Peyer's patch (tissue), 4 donors: ENCODE data around the gene FAM78A.

ENCODE experiments used
- POLR2A ChIP-seq, 2 donors: fragments of 450-650 bp; IDR thresholded peaks; one replicate each; pipeline ENCODE4 v1.5.1; 2017; ENCODE audit warnings: antibody characterized with exemption in 2 of 2, mild to moderate bottlenecking in 2 of 2, moderate library complexity in 2 of 2
- TF ChIP-seq, protein P1 (sequence below), 6 experiments: fragments of 450-650 bp in 4 of 6; fragments of 200-600 bp in 2 of 6; sonication (generic) in 1 of 6; IDR thresholded peaks; one replicate each; pipeline ENCODE4 v1.5.1; 2017 to 2019; ENCODE audit warnings: antibody characterized with exemption in 6 of 6, mild to moderate bottlenecking in 3 of 6, moderate library complexity in 1 of 6

DNA sequence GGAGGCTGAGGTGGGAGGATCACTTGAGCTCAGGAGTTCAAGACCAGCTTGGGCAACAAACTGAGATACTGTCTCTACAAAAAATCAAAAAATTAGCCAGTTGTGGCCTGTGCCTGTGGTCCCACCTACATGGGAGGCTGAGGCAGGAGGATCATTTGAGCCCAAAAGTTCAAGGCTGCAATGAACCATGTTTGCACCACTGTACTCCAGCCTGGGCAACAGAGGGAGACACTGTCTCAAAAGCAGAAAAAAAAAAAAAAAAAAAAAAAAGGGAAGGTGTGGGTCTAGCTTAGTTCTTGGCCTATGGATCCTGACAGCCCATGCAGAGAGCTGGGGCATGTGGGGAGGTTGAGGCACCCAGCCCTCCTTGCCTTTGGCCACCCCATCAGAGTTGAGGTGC lies 24.1 kb upstream of the FAM78A start:
- TF ChIP-seq, protein P1, sequence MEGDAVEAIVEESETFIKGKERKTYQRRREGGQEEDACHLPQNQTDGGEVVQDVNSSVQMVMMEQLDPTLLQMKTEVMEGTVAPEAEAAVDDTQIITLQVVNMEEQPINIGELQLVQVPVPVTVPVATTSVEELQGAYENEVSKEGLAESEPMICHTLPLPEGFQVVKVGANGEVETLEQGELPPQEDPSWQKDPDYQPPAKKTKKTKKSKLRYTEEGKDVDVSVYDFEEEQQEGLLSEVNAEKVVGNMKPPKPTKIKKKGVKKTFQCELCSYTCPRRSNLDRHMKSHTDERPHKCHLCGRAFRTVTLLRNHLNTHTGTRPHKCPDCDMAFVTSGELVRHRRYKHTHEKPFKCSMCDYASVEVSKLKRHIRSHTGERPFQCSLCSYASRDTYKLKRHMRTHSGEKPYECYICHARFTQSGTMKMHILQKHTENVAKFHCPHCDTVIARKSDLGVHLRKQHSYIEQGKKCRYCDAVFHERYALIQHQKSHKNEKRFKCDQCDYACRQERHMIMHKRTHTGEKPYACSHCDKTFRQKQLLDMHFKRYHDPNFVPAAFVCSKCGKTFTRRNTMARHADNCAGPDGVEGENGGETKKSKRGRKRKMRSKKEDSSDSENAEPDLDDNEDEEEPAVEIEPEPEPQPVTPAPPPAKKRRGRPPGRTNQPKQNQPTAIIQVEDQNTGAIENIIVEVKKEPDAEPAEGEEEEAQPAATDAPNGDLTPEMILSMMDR (IDR thresholded peaks at IDR 0.05), result no peak
- no peak for TF ChIP-seq POLR2A (IDR thresholded peaks at IDR 0.05)
